HG02938 (cell line): ENCODE results near the gene ZFAND3.
"Not testable (repeated sequence)": the region's sequence is repeated elsewhere in the genome, so short reads cannot be mapped to it uniquely, and the experiment has no call there.

Experiments
- ATAC-seq: cut with Tn5 transposase; IDR thresholded peaks from one replicate; pipeline ENCODE4 v1.9.1; 2021; ENCODE audit warnings: mild to moderate bottlenecking, moderate library complexity; ENCODE audit not compliant: unreplicated experiment

ZFAND3 gene

GRCh38 chr6:37891072-37891471 is 71.5 kb downstream of the ZFAND3 start:
- ATAC-seq: no peak

- no peak for ATAC-seq
Measured at GRCh38 chr6:37893257-37893656, 73.7 kb downstream of the ZFAND3 start.

GRCh38 chr6:37893734-37894133 is 74.2 kb downstream of the ZFAND3 start:
- ATAC-seq: not testable (repeated sequence)

- ATAC-seq: no peak
Measured at GRCh38 chr6:37894585-37894984, 75.1 kb downstream of the ZFAND3 start.

GRCh38 chr6:37897321-37897720 is 77.8 kb downstream of the ZFAND3 start:
- no peak for ATAC-seq

- ATAC-seq: no peak
Measured at GRCh38 chr6:37897818-37898515, 78.4 kb downstream of the ZFAND3 start.

- ATAC-seq: no peak
Measured at GRCh38 chr6:37903351-37904340, 84.1 kb downstream of the ZFAND3 start.

- ATAC-seq: no peak
Measured at GRCh38 chr6:37904590-37904989, 85.1 kb downstream of the ZFAND3 start.

- no peak for ATAC-seq
Measured at GRCh38 chr6:37906121-37906520, 86.6 kb downstream of the ZFAND3 start.

GRCh38 chr6:37910998-37911397 is 91.5 kb downstream of the ZFAND3 start:
- ATAC-seq: no peak

GRCh38 chr6:37913210-37913609 is 93.7 kb downstream of the ZFAND3 start:
- ATAC-seq: no peak

GRCh38 chr6:37915463-37915862 is 95.9 kb downstream of the ZFAND3 start:
- ATAC-seq: no peak

GRCh38 chr6:37916149-37916548 is 96.6 kb downstream of the ZFAND3 start:
- no peak for ATAC-seq

- ATAC-seq: no peak
Measured at GRCh38 chr6:37916675-37917074, 97.1 kb downstream of the ZFAND3 start.

- no peak for ATAC-seq
Measured at GRCh38 chr6:37917566-37917965, 98.0 kb downstream of the ZFAND3 start.

GRCh38 chr6:37919417-37920157 is 100.1 kb downstream of the ZFAND3 start:
- ATAC-seq: no peak

- no peak for ATAC-seq
Measured at GRCh38 chr6:37920667-37921066, 101.1 kb downstream of the ZFAND3 start.

- no peak for ATAC-seq
Measured at GRCh38 chr6:37922563-37922962, 103.0 kb downstream of the ZFAND3 start.

GRCh38 chr6:37923514-37923913 is 104.0 kb downstream of the ZFAND3 start:
- no peak for ATAC-seq

- no peak for ATAC-seq
Measured at GRCh38 chr6:37926661-37927060, 107.1 kb downstream of the ZFAND3 start.

GRCh38 chr6:37928217-37928616 is 108.7 kb downstream of the ZFAND3 start:
- ATAC-seq: no peak
